BE2C (cell line): Measurements from ENCODE around the gene NPFF.

ENCODE experiments used
- DNase-seq: peaks from one replicate; pipeline ENCODE4 v3.0.0-alpha.2; 2020
- H3K27me3 ChIP-seq: fragments of 250-450 bp; sonication (Bioruptor Pico); 2 replicates; pipeline ENCODE4 v1.5.1; 2020; ENCODE audit warnings: mild to moderate bottlenecking
- H3K36me3 ChIP-seq: fragments of 250-450 bp; sonication (Bioruptor Pico); 2 replicates; pipeline ENCODE4 v1.5.1; 2020; ENCODE audit warnings: mild to moderate bottlenecking
- H3K4me1 ChIP-seq: fragments of 250-450 bp; sonication (Bioruptor Pico); 2 replicates; pipeline ENCODE4 v1.5.1; 2020
- H3K4me3 ChIP-seq: 2 replicates; pipeline ENCODE4 v1.5.1; 2011; ENCODE audit warnings: low read depth, low read length
- H3K9me3 ChIP-seq: fragments of 250-450 bp; sonication (Bioruptor Pico); 2 replicates; pipeline ENCODE4 v1.5.1; 2020
- CTCF ChIP-seq: IDR thresholded peaks from 2 replicates; pipeline ENCODE4 v1.5.1; 2012; ENCODE audit warnings: mild to moderate bottlenecking, low read depth, low read length

NPFF gene

DNA sequence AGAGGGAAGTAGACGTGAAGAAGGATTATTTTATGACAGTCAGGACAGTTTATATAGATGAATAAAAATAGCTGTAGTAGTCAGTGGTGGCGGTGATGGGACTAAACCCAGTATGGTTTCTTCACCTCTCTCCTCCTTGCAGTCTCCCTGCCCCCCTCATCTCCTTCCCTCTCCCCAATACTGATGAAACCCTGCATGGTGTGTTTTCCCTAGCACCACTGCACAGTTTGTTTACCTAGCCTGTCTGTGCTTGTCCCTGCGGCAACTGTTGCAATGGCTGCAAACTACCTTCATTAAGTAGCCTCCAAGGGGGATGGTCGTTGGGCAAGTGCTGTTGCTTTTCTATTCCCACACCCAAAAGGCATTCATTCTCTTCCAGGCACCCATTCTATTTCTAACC, 40.6 kb downstream of the NPFF start:
- H3K27me3 ChIP-seq, result 0 out of 2 replicates have a peak, but pooled peaks cover 2% of the 10 kb centered on the region
- H3K36me3 ChIP-seq, result peaks cover 98% of the 10 kb centered on the region
- no peak for TF ChIP-seq CTCF
- no peak for DNase-seq
- H3K4me1 ChIP-seq, result peaks cover 2% of the 10 kb centered on the region; the same call in 1 of the 2 replicates
- H3K4me3 ChIP-seq, result no peak overlapping the region
- H3K9me3 ChIP-seq, result no peaks in the 10 kb centered on the region

DNA sequence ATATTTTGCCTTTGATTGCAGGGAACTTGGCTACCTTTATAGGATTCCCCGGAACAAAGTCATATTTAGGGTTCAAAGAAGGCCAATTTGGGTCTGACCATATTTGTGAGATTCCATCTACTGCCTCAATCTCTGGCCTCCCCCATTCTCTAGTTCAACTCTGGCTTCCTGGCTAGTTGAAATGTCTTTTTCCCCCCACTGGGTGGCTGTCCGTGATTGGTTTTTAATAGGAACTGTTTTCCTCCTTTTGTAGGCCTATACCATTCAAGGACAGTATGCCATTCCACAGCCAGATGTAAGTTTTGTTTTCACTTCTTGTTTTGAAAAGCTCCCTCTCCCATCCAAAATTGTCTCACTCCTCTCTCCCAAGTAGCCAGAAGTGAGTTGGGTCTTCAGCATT, 41.6 kb downstream of the NPFF start:
- H3K4me3 ChIP-seq, result no peak overlapping the region
- peaks cover 8% of the 10 kb centered on the region; the same call in 1 of the 2 replicates for H3K4me1 ChIP-seq
- H3K36me3 ChIP-seq, result peaks cover 98% of the 10 kb centered on the region
- no peaks in the 10 kb centered on the region for H3K9me3 ChIP-seq
- TF ChIP-seq CTCF, result 0 out of 2 replicates have a peak, but pooled peaks have one; percentile 10
- no peak for DNase-seq
- H3K27me3 ChIP-seq, result 0 out of 2 replicates have a peak, but pooled peaks cover 2% of the 10 kb centered on the region

- no peak for DNase-seq
These were observed 42.4 kb downstream of the NPFF start for GRCh38 chr12:53464685-53465418.

DNA sequence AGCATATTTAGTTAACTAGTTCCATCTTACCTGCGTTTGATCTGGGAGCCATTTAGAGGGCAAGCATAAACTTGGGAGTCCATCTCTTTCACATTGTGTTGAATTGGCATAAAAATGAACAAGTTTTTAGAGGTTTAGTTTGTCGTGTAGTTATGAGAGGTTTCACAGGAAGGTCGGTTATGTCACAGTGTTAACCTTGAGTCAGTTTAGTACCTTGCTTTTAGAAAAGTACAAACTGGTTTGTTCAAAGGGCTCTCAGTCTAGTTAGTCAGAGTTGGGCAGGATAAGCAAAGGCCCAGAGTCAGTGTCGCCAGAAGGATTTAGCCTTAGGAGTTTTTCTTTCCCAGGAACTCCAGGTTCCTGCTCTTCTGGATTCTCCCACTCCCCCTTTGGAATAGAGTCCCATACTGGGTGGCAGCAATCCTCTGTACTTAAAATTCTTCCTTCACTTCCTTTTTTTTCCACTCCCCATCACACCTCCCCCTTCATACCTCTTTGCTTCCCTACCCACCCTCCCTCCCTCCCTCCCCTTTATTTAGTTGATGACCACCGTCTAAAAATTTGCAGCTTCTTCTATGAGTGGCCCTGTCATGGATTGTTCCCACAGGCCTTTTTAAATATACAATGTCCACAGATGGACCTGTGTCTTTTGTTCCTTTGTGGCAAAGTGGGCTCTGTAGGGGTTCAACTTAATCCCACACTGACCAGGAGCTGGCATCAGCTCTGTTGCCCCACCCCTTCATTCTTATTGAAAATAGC, 43.3 kb downstream of the NPFF start:
- H3K4me3 ChIP-seq, result no peak overlapping the region
- no peak for DNase-seq
- H3K9me3 ChIP-seq, result no peaks in the 10 kb centered on the region
- peaks cover 8% of the 10 kb centered on the region; the same call in 1 of the 2 replicates for H3K4me1 ChIP-seq
- 0 out of 2 replicates have a peak, but pooled peaks cover 2% of the 10 kb centered on the region for H3K27me3 ChIP-seq
- peaks cover 98% of the 10 kb centered on the region for H3K36me3 ChIP-seq
- no peak for TF ChIP-seq CTCF

More at GRCh38 chr12:53464685-53465418, 42.4 kb downstream of the NPFF start:
- H3K36me3 ChIP-seq, result peaks cover 98% of the 10 kb centered on the region
- no peak for TF ChIP-seq CTCF
- peaks cover 8% of the 10 kb centered on the region; the same call in 1 of the 2 replicates for H3K4me1 ChIP-seq
- no peak overlapping the region for H3K4me3 ChIP-seq
- H3K27me3 ChIP-seq, result 0 out of 2 replicates have a peak, but pooled peaks cover 2% of the 10 kb centered on the region
- no peaks in the 10 kb centered on the region for H3K9me3 ChIP-seq

DNA sequence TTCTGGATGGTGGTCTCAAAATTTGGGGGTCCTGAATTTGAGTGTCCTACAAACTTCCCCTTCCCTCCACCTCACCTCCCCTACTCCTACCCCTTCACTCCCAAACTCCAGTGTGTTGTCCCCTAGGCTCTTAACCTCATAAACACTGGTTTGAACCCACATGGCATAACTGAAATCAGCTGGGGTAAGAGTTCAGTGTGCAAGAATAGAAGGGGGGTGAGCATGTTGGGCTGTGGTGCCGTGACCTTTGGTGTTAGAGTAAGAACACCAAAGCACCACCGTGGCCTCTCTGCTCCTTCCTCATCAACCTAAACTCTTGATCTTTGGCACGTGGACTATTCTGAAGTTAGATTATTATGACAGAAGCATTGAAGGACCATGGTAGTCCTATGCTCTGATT, 44.3 kb downstream of the NPFF start:
- Histone ChIP-seq H3K36me3 (peaks cover 98% of the 10 kb centered on the region), H3K27me3 (0 out of 2 replicates have a peak, but pooled peaks cover 2% of the 10 kb centered on the region), H3K4me3 (no peak overlapping the region), H3K9me3 (no peaks in the 10 kb centered on the region), H3K4me1 (peaks cover 8% of the 10 kb centered on the region; the same call in 1 of the 2 replicates)
- DNase-seq, result no peak
- no peak for TF ChIP-seq CTCF
